HEK293T (cell line): ENCODE data around the gene MAGI3.

Experiments used
- ARNT ChIP-seq: fragments of 450-650 bp; IDR thresholded peaks from 2 replicates; pipeline ENCODE4 v1.6.1; 2017; ENCODE audit warnings: mild to moderate bottlenecking
- ELF4 ChIP-seq: fragments of 450-650 bp; IDR thresholded peaks from 2 replicates; pipeline ENCODE4 v1.6.1; 2017; ENCODE audit warnings: antibody characterized with exemption
- FOXK2 ChIP-seq: fragments of 450-650 bp; IDR thresholded peaks from 2 replicates; pipeline ENCODE4 v1.6.1; 2016; ENCODE audit warnings: mild to moderate bottlenecking
- HDGF ChIP-seq: fragments of 450-650 bp; IDR thresholded peaks from 2 replicates; pipeline ENCODE4 v1.6.1; 2017; ENCODE audit warnings: antibody characterized with exemption, borderline replicate concordance
- SP1 ChIP-seq: fragments of 450-650 bp; IDR thresholded peaks from 2 replicates; pipeline ENCODE4 v1.6.1; 2017

GRCh38 chr1:113507552-113508214 is 117.4 kb downstream of the MAGI3 start:
- TF ChIP-seq ARNT (no peak), SP1 (no peak), HDGF (no peak), FOXK2 (no peak), ELF4 (no peak)
